AG08396 (cell line): ENCODE results near the gene C11orf91.
"Not testable (repeated sequence)": the region's sequence is repeated elsewhere in the genome, so short reads cannot be mapped to it uniquely, and the experiment has no call there.

Experiments used
- DNase-seq: peaks from one replicate; pipeline ENCODE4 v3.0.0; 2012; ENCODE audit warnings: low spot score, mixed read lengths

Gene C11orf91

GRCh38 chr11:33721426-33721825, 20.8 kb upstream of the C11orf91 start:
- DNase-seq, result no peak

- no peak for DNase-seq
These were observed 19.0 kb upstream of the C11orf91 start for GRCh38 chr11:33719587-33719986.

DNA sequence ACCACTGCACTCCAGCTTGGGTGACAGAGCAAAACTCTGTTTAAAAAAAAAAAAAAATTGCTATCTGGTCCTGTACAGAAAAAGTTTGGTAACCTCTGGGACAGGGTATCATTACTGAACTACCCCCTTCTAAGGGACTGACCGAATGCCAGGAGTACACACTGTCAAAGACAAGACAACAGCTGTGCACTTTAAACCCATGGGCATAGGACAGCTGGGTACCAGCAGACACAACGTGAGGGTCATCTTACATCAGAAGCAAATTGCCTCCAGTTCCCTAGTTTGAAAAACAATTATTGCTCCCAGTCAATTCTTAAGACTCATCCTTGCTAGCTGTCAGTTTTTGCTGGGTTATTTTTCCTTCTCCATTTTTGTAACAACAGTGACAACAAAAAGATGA, 17.8 kb upstream of the C11orf91 start:
- no peak for DNase-seq

DNA sequence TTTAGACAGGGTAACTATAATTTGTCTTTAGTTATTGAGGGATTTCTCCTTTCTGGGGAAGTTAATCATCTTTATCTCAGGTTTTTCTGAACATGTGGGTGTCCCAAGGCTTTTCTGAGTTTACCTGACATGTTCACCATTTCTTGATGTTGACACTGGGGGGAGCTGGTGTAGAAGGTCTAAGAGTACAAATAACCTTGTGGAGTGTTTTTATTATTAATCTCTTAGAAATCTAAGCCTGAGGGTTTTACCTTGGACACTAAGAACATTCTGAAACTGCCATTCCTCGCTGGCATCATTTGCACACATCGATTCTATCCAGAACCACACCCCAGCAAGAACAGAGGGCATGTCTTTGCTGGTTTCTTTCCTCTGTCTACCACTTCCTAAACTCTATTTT, 15.6 kb upstream of the C11orf91 start:
- no peak for DNase-seq

DNA sequence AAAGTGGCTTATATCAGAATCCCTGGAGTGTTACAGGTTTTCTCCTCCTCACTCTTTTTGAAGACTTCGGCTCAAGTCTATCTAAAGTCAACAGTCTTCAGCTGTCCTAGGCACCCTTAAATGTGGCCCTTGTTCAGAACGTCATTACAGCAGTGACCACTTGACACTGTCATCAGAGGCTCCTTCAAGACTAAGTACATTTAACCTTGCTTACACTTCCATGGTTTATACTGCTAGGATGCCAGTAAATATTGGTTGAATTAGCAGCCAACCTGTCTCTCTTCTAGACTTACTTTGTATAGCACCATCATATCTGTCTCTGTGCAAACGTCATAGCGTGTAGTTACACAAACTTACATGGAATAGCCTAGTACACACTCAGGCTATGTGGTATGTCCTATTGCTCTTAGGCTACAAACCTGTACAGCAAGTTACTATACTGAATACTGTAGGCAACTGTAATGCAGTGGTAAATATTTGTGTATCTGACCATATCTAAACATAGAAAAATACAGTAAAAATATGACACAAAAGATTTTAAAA, 13.3 kb upstream of the C11orf91 start:
- DNase-seq, result no peak

DNA sequence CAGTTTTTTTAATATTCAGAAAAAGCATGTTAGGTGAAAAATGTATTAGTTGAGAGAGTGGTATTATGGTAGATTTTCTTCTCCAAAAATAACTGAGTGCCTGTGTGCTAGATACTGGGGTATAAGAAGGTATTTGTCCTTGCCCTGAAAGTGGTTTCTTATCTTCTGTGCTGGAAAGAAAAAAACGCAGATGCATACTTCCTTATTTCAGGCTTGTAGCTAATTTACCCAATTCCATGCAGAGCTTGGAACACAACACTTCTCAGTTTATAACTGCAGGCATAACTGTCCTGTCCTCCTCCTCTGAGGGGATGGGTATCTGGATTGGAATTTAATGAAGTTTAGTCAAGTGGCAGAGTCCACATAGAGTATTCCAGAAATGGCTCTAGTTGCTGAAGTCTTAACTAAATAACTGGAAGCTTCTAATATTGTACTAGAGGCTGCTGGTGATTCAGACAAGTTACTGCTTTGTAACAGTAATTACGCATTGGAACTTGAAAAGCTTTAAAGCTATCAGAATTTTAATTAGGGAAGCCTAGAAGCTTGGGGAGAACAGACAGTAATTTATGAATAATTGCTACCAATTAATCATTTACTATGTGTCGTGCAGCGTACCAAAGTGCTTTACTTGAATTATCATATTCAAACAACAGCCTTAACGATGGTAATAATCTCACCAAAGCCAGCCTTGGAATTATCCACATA, 12.7 kb upstream of the C11orf91 start:
- DNase-seq, result no peak

DNA sequence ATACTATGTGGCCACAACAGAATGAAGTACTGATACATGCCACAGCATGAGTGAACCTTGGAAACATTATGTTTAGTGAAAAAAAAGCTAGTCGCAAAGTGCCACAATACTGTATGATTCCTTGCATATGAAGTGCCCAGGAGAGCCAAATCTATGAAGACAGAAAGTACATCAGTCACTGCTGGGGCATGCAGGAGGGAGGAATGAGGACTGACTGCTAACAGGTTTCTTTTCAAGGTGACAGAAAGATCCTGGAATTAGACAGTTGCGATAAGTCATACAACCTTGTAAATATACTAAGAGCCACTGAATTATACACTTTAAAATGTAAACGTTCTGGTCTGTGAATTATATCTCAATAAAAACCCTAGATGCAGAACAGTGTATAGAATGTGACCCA, 11.8 kb upstream of the C11orf91 start:
- DNase-seq, result no peak

DNA sequence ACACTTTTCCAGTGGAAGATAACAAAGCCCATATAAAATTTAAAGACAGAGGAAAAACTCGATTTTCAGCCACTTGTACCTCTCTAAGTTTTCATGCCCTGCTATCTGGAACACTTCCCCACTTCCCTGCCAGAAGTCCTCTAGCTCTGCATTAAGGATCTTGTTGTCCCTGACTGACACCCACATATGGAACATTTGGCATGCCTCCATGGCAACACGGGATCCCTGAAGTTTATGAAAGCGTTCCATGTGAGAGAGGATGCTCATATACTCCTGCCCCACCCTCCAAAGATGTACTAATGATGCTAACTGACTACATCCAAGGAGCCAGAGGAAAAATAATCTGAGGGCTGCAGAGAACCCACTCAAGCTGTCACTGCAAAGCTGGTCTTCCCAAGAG, 8.8 kb upstream of the C11orf91 start:
- no peak for DNase-seq

DNA sequence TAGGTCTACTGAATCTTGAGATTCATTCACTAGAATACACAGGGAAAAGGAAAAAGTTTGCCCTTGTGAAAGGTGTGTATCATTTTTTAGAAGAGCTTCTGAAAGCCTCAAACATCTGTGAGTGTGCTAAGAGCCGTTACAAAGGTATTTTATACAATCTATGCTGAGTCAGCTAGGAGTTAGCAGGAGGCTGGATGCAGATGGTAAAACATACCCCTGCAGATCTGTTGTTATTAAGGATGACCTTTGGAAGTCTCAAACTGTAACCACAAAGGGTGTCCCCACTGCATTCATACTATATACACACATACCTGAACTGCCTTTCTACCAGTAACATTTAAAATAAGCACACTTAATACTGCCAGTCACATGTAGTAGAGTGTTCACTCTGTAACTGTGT, 8.4 kb upstream of the C11orf91 start:
- DNase-seq, result no peak

DNA sequence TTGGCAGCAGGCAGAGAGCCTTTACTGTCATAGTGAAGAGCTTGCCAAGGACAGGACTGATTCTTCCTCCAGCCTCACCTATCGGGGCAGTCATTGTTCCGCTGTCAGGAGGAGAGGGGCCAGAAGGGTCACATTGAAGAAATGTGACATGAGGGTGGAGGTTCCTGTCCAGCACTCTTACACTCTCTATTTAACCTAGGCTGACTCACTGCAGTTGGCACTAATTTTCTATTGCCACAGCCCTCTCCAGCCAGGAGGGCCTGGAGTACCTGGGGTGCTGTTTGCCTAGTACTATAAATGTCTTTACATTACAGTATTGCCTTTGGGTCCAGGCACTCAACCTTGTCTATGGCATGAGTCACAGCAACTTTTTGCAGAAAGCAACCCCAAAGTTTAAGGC, 7.2 kb upstream of the C11orf91 start:
- DNase-seq, result not testable (repeated sequence)

DNA sequence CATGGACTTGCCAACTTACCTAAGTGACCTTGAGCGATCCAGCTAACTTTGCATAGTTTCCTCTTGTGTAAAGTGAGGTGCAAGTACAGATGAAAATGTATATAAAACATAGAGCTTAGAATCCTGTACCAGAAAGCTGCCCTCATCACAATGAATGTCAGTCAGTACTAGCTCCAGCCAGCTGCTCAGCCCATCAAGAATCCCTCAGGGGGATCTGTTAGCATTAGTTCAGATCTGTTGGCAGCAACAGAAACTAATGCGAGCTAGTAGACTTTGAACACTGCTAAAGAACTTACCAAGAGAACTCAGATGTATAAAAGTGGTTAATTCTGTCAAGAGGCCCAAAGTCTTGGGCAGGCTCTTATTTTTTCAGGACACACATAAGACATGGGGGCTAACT, 6.3 kb upstream of the C11orf91 start:
- DNase-seq, result no peak

DNA sequence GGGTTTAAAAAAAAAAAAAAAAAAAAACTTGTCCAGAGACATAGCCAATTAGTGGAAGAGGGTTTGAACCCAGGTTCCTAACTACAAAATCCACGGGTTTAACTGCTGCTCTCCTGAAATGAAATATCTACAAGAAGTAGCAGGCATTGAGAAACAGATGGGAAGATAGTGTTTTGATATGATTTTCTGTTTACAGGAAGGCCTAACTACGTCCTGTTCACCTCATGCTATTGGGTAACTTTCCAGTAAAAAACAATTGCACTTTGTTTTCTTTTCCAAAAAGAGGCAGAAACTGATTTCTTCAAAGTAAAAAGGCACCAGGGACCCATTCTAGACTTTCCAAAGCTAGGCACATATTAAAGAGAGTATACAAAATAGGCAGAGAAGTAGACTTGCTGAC, 5.9 kb upstream of the C11orf91 start:
- DNase-seq, result no peak

DNA sequence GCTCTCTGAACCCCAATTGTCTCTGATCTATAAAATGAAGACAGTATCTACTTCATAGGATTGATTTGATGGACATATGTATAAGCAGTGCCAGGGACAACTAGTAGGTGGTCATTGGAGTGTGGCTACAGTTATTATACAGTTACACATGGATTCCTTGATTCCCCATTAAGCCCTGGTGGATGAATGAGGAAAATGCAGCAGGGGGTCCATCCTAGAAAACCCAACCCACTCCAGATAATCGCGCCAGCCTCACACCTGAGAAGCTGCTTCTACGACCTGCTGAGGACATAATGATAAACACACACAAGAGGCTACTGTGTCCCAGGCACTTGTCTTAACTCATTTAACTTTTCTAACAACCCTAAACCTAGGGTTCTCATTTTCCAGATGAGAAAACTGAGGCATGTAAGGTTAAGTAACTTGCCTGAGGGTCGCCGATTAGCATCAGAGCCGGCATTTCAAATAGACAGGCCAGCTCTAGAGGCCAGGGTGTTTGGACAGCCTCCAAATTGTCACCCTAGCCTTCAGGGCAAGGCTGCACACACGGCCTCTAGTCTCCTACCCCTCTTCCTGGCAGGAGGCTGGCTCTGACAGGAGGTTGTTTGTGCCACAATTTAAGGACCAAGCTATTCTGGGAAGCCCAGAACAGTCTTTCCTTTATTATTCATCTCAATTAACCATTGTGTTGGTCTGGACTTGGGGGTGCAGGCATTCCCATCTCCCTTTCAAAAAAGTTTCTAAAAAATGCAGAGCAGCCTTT, 3.8 kb upstream of the C11orf91 start:
- DNase-seq, result no peak

DNA sequence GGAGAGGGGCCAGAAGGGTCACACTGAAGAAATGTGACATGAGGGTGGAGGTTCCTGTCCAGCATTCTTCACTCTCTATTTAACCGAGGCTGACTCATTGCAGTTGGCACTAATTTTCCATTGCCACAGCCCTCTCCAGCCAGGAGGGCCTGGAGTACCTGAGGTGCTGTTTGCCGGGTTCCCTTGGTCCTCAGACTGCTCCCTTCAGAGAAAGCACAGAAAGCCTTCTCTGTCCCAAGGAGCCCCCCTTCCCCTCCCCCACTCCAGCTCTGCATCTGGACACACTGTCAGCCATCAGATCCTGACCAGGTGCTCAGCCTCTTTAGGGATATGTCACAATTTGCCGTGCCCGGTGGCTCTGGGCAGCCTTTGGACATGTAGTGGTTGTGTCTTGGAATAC, 3.2 kb upstream of the C11orf91 start:
- DNase-seq, result no peak

- DNase-seq, result no peak
These were observed 2.6 kb upstream of the C11orf91 start for GRCh38 chr11:33703234-33703633.

GRCh38 chr11:33701302-33702230, 940 bp upstream of the C11orf91 start:
- no peak for DNase-seq

- no peak for DNase-seq
These were observed 544 bp downstream of the C11orf91 start for GRCh38 chr11:33700063-33700501.

DNA sequence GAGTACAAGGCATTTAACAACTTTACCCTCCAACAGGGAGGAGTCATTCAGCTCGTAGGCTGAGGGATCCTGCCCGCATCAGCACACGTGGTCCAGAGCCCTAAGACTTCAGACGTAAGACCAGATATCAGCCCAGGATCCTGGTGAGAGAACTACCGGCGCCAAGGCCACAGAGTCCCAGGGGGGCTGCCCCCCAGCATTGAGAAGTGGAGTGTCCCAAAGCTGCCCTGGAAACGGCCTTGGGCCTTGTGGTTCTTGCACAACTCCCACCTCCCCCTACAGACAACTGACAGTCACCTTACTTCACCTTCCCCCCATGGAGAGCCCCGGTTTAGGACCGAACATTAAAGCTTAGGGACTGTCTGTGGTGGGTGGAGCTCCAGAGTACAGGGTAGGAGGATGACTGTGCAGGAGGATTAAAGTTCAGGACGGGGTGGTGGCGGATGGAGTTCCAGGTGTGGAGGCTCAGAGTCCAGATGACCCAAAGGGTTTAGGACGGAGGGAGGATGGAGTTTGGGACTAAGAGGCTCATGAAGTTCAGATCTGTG, 1.0 kb downstream of the C11orf91 start:
- no peak for DNase-seq

- no peak for DNase-seq
These were observed 1.7 kb downstream of the C11orf91 start for GRCh38 chr11:33698921-33699320.

DNA sequence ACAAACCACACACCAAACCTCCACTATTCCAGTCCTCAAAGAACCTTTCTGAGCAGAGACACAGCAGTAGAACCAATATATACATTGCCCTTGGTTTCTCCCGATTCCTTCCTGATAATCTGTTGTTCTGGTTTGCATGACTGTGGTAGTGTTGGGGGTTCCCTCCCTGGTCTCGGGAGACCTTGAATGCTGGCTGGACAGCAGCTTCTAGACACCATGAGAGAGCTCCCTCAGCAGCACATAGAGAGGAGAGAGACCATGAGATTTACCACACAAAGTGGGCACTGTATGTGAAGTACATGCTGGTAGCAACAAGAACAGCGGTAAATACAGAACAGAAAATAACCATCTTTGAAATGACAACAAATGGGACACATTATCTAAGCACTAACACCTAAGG, 2.6 kb downstream of the C11orf91 start:
- no peak for DNase-seq

- DNase-seq, result no peak
These were observed 3.5 kb downstream of the C11orf91 start for GRCh38 chr11:33696931-33697638.
